ENCODE measurements around the gene UPF1. TPM values are rescaled to one million over a fixed set of nuclear protein-coding genes. Genes with fewer than 3 reads are reported as not detected.

The UPF1 gene
- total RNA-seq, 1 donor from 2014 or later = 75.8 TPM

GRCh38 chr19:18865106-18865972, 33.6 kb downstream of the UPF1 start:
- TF ChIP-seq CTCF (IDR thresholded peaks at IDR 0.05) = no peak
- Histone ChIP-seq H3K27me3 (ENCODE audit: low read depth) (peaks cover 8% of the 10 kb centered on the region), H3K36me3 (peaks cover 82% of the 10 kb centered on the region), H3K9me3 (no peaks in the 10 kb centered on the region), H3K4me1 (peaks cover 8% of the 10 kb centered on the region), H3K4me3 (no peak overlapping the region), H3K27ac (no peak overlapping the region)
- DNase-seq = peak; percentile 44
- intact Hi-C loops (cut with DNase I) = no loop called here
- ATAC-seq = no peak

- intact Hi-C loops (cut with DNase I) = no loop called here
- ATAC-seq (peak; percentile 81 to 87), DNase-seq (peak; percentile 72)
Observed at GRCh38 chr19:18865973-18866799, 34.4 kb downstream of the UPF1 start.

GRCh38 chr19:18866800-18867123, 35.0 kb downstream of the UPF1 start:
- no peak overlapping the region for H3K27ac ChIP-seq
- no peaks in the 10 kb centered on the region for H3K9me3 ChIP-seq
- DNase-seq (no peak), ATAC-seq (no peak)
- peaks cover 11% of the 10 kb centered on the region for H3K4me1 ChIP-seq
- H3K27me3 ChIP-seq (ENCODE audit: low read depth) = peaks cover 8% of the 10 kb centered on the region
- intact Hi-C loops (cut with DNase I) = no loop called here
- peak; percentile 10 for TF ChIP-seq CTCF (IDR thresholded peaks at IDR 0.05)
- no peak overlapping the region for H3K4me3 ChIP-seq
- H3K36me3 ChIP-seq = peaks cover 68% of the 10 kb centered on the region

More at GRCh38 chr19:18865973-18866799, 34.4 kb downstream of the UPF1 start:
- Histone ChIP-seq H3K9me3 (no peaks in the 10 kb centered on the region), H3K27me3 (ENCODE audit: low read depth) (peaks cover 8% of the 10 kb centered on the region), H3K36me3 (peaks cover 74% of the 10 kb centered on the region), H3K4me3 (no peak overlapping the region), H3K27ac (no peak overlapping the region), H3K4me1 (peaks cover 11% of the 10 kb centered on the region)
- TF ChIP-seq CTCF (IDR thresholded peaks at IDR 0.05) = peak; percentile 99

- Histone ChIP-seq H3K4me3 (no peak overlapping the region), H3K9me3 (no peaks in the 10 kb centered on the region), H3K27ac (no peak overlapping the region), H3K36me3 (peaks cover 64% of the 10 kb centered on the region), H3K4me1 (peaks cover 11% of the 10 kb centered on the region), H3K27me3 (ENCODE audit: low read depth) (peaks cover 8% of the 10 kb centered on the region)
- intact Hi-C loops (cut with DNase I) = no loop called here
- TF ChIP-seq CTCF (IDR thresholded peaks at IDR 0.05) = no peak
- DNase-seq (peak; percentile 41), ATAC-seq (no peak)
Observed at GRCh38 chr19:18867199-18867598, 35.4 kb downstream of the UPF1 start.

- no peaks in the 10 kb centered on the region for H3K9me3 ChIP-seq
- H3K36me3 ChIP-seq = peaks cover 58% of the 10 kb centered on the region
- intact Hi-C loops (cut with DNase I) = no loop called here
- no peak overlapping the region for H3K27ac ChIP-seq
- TF ChIP-seq CTCF (IDR thresholded peaks at IDR 0.05) = no peak
- peaks cover 11% of the 10 kb centered on the region for H3K4me1 ChIP-seq
- no peak for ATAC-seq
- peaks cover 8% of the 10 kb centered on the region for H3K27me3 ChIP-seq (ENCODE audit: low read depth)
- no peak overlapping the region for H3K4me3 ChIP-seq
- no peak for DNase-seq
Observed at GRCh38 chr19:18867751-18868150, 36.0 kb downstream of the UPF1 start.
